ENCODE measurements around the gene SLF2.

- TF ChIP-seq CTCF (IDR thresholded peaks at IDR 0.05; ENCODE audit: insufficient read depth, low read depth, low read length): no peak
- TF ChIP-seq EZH2 (IDR thresholded peaks at IDR 0.05; ENCODE audit: insufficient read depth, low read length): no peak
Measured at GRCh38 chr10:100882252-100882651, 30.5 kb upstream of the SLF2 start.
